OCI-LY3 (cell line): ENCODE measurements around the gene ZNF579.
"Not testable (repeated sequence)": the region's sequence is repeated elsewhere in the genome, so short reads cannot be mapped to it uniquely, and the experiment has no call there.

ENCODE experiments used
- H2AFZ ChIP-seq: fragments of 200-600, 300-600 bp; shearing (Covaris generic); 2 replicates; pipeline ENCODE4 v1.6.0; 2014; ENCODE audit warnings: antibody characterized with exemption, low read depth, low read length
- H3K27ac ChIP-seq: fragments of 200-600, 300-600 bp; sonication (generic); 2 replicates; pipeline ENCODE4 v1.5.1; 2014; ENCODE audit warnings: mild to moderate bottlenecking, low read length, moderate library complexity, mixed read lengths
- H3K27me3 ChIP-seq: fragments of 200-600, 300-600 bp; sonication (generic); 2 replicates; pipeline ENCODE4 v1.6.1; 2014; ENCODE audit warnings: low read depth, low read length, mixed read lengths
- H3K36me3 ChIP-seq: fragments of 200-600, 300-600 bp; sonication (generic); replicated peaks from 2 replicates; pipeline ENCODE3; 2014; ENCODE audit warnings: low read depth, low read length, mixed read lengths
- H3K4me1 ChIP-seq: fragments of 300-600, 200-600 bp; sonication (generic); 2 replicates; pipeline ENCODE4 v1.6.1; 2014; ENCODE audit warnings: low read length, mixed read lengths
- H3K4me2 ChIP-seq: fragments of 200-600, 300-600 bp; sonication (generic); 2 replicates; pipeline ENCODE4 v1.6.1; 2014; ENCODE audit warnings: low read length, mixed read lengths
- H3K4me3 ChIP-seq: fragments of 300-600, 200-600 bp; sonication (generic); 2 replicates; pipeline ENCODE4 v1.5.1; 2014; ENCODE audit warnings: antibody characterized with exemption, mild to moderate bottlenecking, low read length, moderate library complexity
- H3K79me2 ChIP-seq: fragments of 300-600, 200-600 bp; shearing (Covaris generic); 2 replicates; pipeline ENCODE4 v1.6.1; 2014; ENCODE audit warnings: mild to moderate bottlenecking, low read length, mixed read lengths
- H3K9ac ChIP-seq: fragments of 300-600, 200-600 bp; shearing (Covaris generic); 2 replicates; pipeline ENCODE4 v1.6.0; 2014; ENCODE audit warnings: mild to moderate bottlenecking, low read length, moderate library complexity
- H3K9me3 ChIP-seq: fragments of 200-600, 300-600 bp; shearing (Covaris generic); 2 replicates; pipeline ENCODE4 v1.6.1; 2014; ENCODE audit warnings: low read length, mixed read lengths; ENCODE audit not compliant: insufficient read depth
- H4K20me1 ChIP-seq: fragments of 200-600, 300-600 bp; sonication (generic); 2 replicates; pipeline ENCODE4 v1.6.1; 2016; ENCODE audit warnings: low read length, mixed read lengths; ENCODE audit not compliant: insufficient read depth
- CTCF ChIP-seq: fragments of 200-600, 300-600 bp; sonication (generic); IDR thresholded peaks from 2 replicates; pipeline ENCODE4 v1.5.1; 2014; ENCODE audit warnings: antibody characterized with exemption, low read length, low read depth
- EZH2phosphoT487 ChIP-seq: fragments of 200-600 bp; shearing (Covaris generic); IDR thresholded peaks from 2 replicates; pipeline ENCODE4 v1.6.1; 2018; ENCODE audit warnings: antibody characterized with exemption, mixed run types, low read depth

Gene ZNF579

GRCh38 chr19:55588738-55589137 is 8.1 kb upstream of the ZNF579 start:
- Histone ChIP-seq H3K36me3 (peaks cover 12% of the 10 kb centered on the region), H3K9me3 (no peaks in the 10 kb centered on the region), H3K27me3 (no peaks in the 10 kb centered on the region), H3K9ac (no peak overlapping the region), H3K79me2 (no peaks in the 10 kb centered on the region), H3K4me1 (0 out of 2 replicates have a peak, but pooled peaks cover 3% of the 10 kb centered on the region), H4K20me1 (no peaks in the 10 kb centered on the region), H3K4me2 (no peak overlapping the region), H3K27ac (no peak overlapping the region), H2AFZ (no peak overlapping the region), H3K4me3 (no peak overlapping the region)
- TF ChIP-seq EZH2phosphoT487 (no peak), CTCF (no peak)

- no peak overlapping the region for H3K9ac ChIP-seq
- H4K20me1 ChIP-seq: no peaks in the 10 kb centered on the region
- 0 out of 2 replicates have a peak overlapping the region, but pooled peaks have one; percentile 17 for H2AFZ ChIP-seq
- peak overlapping the region; percentile 32 for H3K4me3 ChIP-seq
- peaks cover 5% of the 10 kb centered on the region; the same call in 1 of the 2 replicates for H3K4me1 ChIP-seq
- H3K27ac ChIP-seq: no peak overlapping the region
- H3K36me3 ChIP-seq: peaks cover 7% of the 10 kb centered on the region
- H3K9me3 ChIP-seq: no peaks in the 10 kb centered on the region
- no peaks in the 10 kb centered on the region for H3K79me2 ChIP-seq
- peak overlapping the region; percentile 39 for H3K4me2 ChIP-seq
- no peak for TF ChIP-seq CTCF
- TF ChIP-seq EZH2phosphoT487: no peak
- no peaks in the 10 kb centered on the region for H3K27me3 ChIP-seq
Observed at GRCh38 chr19:55586976-55587668, 6.5 kb upstream of the ZNF579 start.

- Histone ChIP-seq H3K9me3 (no peaks in the 10 kb centered on the region), H3K4me1 (peaks cover 11% of the 10 kb centered on the region), H3K4me2 (no peak overlapping the region), H3K9ac (no peak overlapping the region), H4K20me1 (no peaks in the 10 kb centered on the region), H3K36me3 (no peaks in the 10 kb centered on the region), H3K27ac (no peak overlapping the region), H3K27me3 (no peaks in the 10 kb centered on the region), H3K4me3 (no peak overlapping the region), H3K79me2 (peaks cover 7% of the 10 kb centered on the region), H2AFZ (no peak overlapping the region)
- TF ChIP-seq EZH2phosphoT487: no peak
- no peak for TF ChIP-seq CTCF
Observed at GRCh38 chr19:55585658-55586339, 5.2 kb upstream of the ZNF579 start.

- H2AFZ ChIP-seq: no peak overlapping the region
- TF ChIP-seq CTCF (no peak), EZH2phosphoT487 (no peak)
- H3K79me2 ChIP-seq: peaks cover 16% of the 10 kb centered on the region
- H3K4me3 ChIP-seq: no peak overlapping the region
- H3K9me3 ChIP-seq: no peaks in the 10 kb centered on the region
- H3K4me1 ChIP-seq: peaks cover 12% of the 10 kb centered on the region
- H3K4me2 ChIP-seq: no peak overlapping the region
- no peak overlapping the region for H3K9ac ChIP-seq
- H3K27me3 ChIP-seq: no peaks in the 10 kb centered on the region
- no peak overlapping the region for H3K27ac ChIP-seq
- H3K36me3 ChIP-seq: no peaks in the 10 kb centered on the region
- no peaks in the 10 kb centered on the region for H4K20me1 ChIP-seq
Observed at GRCh38 chr19:55584871-55585270, 4.2 kb upstream of the ZNF579 start.

GRCh38 chr19:55583897-55584296 is 3.2 kb upstream of the ZNF579 start:
- H3K79me2 ChIP-seq: peaks cover 26% of the 10 kb centered on the region
- H3K4me3 ChIP-seq: not testable (repeated sequence)

GRCh38 chr19:55582284-55582683 is 1.6 kb upstream of the ZNF579 start:
- H3K27ac ChIP-seq, H4K20me1 ChIP-seq, H3K36me3 ChIP-seq, H3K9me3 ChIP-seq, H3K4me3 ChIP-seq, H3K27me3 ChIP-seq, H3K9ac ChIP-seq: not testable (repeated sequence)
- Histone ChIP-seq H2AFZ (peak overlapping the region; percentile 52; the same call in 1 of the 2 replicates), H3K79me2 (peaks cover 27% of the 10 kb centered on the region), H3K4me1 (peaks cover 16% of the 10 kb centered on the region), H3K4me2 (0 out of 2 replicates have a peak overlapping the region, but pooled peaks have one; percentile 7)

More at GRCh38 chr19:55583897-55584296, 3.2 kb upstream of the ZNF579 start:
- not testable (repeated sequence) for H3K4me2 ChIP-seq, H3K9me3 ChIP-seq, H3K36me3 ChIP-seq, H3K27ac ChIP-seq, H2AFZ ChIP-seq, H4K20me1 ChIP-seq, H3K9ac ChIP-seq, H3K27me3 ChIP-seq
- peaks cover 17% of the 10 kb centered on the region for H3K4me1 ChIP-seq
